Subcutaneous preadipocyte (primary cell): ENCODE data around the gene ACD. TPM values are rescaled to one million over a fixed set of nuclear protein-coding genes. Genes with fewer than 3 reads are reported as not detected.

Source experiments
- total RNA-seq: library from RNA; depleted of rRNA; stranded (reverse); fragments of >200 nt; gene quantifications from 2 replicates; pipeline ENCODE4 v1.2.3, GENCODE V29; 2012

ACD gene
- 25.4 and 31.5 TPM in 2 replicates for total RNA-seq

GRCh38 chr16:67659675-67660563 is at the start of gene ACD:
ACD (minus strand) TSS chr16:67660260; CDS start chr16:67660220, 40 bp downstream.

DNA sequence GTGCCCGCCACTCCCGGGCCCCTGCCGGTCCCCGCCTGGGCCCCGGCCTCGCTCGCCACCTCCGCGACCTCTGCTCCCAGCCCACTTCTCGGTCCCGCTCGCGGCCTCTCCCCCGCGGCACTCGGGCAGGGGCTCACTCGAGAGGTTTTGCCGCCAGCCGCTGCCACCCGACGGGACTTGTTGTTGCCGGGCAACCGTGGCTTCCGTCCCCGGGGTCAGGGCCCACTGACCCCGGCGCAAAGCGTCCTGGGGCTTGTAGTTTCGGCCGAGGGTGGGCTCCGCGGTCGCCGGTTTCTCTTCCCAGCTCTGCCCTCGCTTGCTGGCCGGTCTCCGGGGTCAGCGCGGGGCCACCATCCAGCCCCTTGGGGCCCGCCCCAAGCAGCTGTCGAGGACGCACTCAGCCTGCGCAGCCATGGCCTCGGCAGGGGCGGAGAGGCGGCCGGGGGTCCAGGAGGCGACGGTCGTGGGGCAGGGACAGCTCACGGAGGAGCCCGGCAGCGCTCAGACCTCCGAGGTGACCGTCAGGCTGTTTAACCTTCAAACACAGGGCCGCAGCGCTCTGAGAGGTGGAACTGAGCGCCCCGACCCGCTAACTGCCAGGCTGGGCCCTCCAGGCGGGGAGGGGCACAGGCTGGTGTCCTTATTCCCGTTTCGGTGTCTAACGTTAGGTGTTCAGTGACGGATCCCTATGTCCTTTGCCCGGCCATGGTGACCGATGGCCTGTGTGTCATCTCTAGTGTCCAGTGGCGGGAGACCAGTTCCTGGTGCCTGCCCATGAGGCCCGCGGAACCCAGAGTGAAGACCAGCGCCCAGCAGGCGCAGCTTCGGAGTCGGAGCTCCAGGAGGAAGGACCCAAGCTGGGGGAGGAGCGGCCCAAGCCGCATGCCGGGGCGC is 6.7 kb upstream of the ACD start, which contains the start of the genes C16orf86 and ENKD1:
TSS of gene C16orf86 (plus strand) at position 256 of the 894 bp plus-strand sequence. CDS start at position 413, 157 bp downstream.
TSS of gene ENKD1 (minus strand) at position 192 of the 894 bp plus-strand sequence. CDS start 308 bp downstream, outside the sequence.

DNA sequence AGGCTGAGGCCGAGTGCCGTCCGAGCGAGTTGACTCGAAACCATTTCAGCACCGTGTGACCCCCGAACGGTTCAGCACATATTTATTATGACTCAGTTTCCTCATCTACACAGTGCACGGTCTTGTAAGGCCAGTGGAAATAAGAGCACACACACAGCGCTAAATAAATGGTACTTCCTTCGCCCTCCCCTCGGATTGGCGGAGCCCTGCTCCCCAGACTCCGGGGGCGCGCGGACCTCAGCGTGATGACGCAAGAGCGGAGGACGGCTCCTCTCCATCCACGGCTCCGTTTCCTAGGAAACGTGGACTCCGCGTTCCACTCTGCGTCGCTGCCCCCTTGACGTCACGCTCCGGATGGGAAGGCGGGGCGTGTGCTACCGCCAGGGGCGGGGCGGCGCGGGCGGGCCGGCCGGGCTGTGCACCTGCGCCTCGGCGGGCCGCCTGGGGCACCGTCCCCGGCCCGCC is 536 bp upstream of the ACD start, which contains the start of gene PARD6A:
TSS of gene PARD6A (plus strand) at position 397 of the 465 bp plus-strand sequence. CDS start 79 bp downstream, outside the sequence.

Other genes starting within 250 kb of the ACD start
- 9.2 and 9.8 TPM in 2 replicates for gene ZDHHC1, start 243.8 kb downstream of the ACD start, total RNA-seq
- gene HSD11B2, start 229.1 kb downstream of the ACD start, total RNA-seq, result 0.59 TPM in 1 of 2 replicates, not detected in the other
- 110 and 129 TPM in 2 replicates for gene ATP6V0D1, start 179.1 kb downstream of the ACD start, total RNA-seq
- not detected in 2 replicates for gene AGRP, start 176.7 kb downstream of the ACD start, total RNA-seq
- gene RIPOR1, start 131.4 kb downstream of the ACD start, total RNA-seq, result 29.4 and 29.5 TPM in 2 replicates
- 21.7 and 33.2 TPM in 2 replicates for gene CTCF, start 97.7 kb downstream of the ACD start, total RNA-seq
- gene CARMIL2, start 15.1 kb downstream of the ACD start, total RNA-seq, result 0.37 and 0.39 TPM in 2 replicates
- 0.59 and 1.1 TPM in 2 replicates for gene PARD6A, start 700 bp upstream of the ACD start, total RNA-seq
- 15.8 and 16.9 TPM in 2 replicates for gene ENKD1, start 6.5 kb upstream of the ACD start, total RNA-seq
- 3.3 and 3.9 TPM in 2 replicates for gene C16orf86, start 6.6 kb upstream of the ACD start, total RNA-seq
- gene GFOD2, start 59.1 kb upstream of the ACD start, total RNA-seq, result 13.2 and 17.0 TPM in 2 replicates
- 5.1 and 7.0 TPM in 2 replicates for gene RANBP10, start 146.3 kb upstream of the ACD start, total RNA-seq
- gene TSNAXIP1, start 146.6 kb upstream of the ACD start, total RNA-seq, result 0.98 and 2.2 TPM in 2 replicates
- 26.1 and 28.0 TPM in 2 replicates for gene THAP11, start 182.1 kb upstream of the ACD start, total RNA-seq
- gene NUTF2, start 186.7 kb upstream of the ACD start, total RNA-seq, result 210 and 284 TPM in 2 replicates
- 27.0 and 32.7 TPM in 2 replicates for gene CENPT, start 187.4 kb upstream of the ACD start, total RNA-seq
- 55.5 and 72.9 TPM in 2 replicates for gene EDC4, start 212.8 kb upstream of the ACD start, total RNA-seq
- gene NRN1L, start 224.6 kb upstream of the ACD start, total RNA-seq, result 0.37 TPM in 1 of 2 replicates, not detected in the other
- 12.1 TPM in 2 replicates for gene PSKH1, start 233.0 kb upstream of the ACD start, total RNA-seq